Adrenal gland (tissue), 5 donors: ENCODE results near the gene ISCA2.

Experiments used
- CTCF ChIP-seq, 6 experiments: fragments of 450-650 bp in 4 of 6; fragments of 200-600 bp in 2 of 6; sonication (generic) in 1 of 6; IDR thresholded peaks; 1 replicate in 5 of 6; 2 replicates in 1 of 6; pipeline versions ENCODE4 v1.5.1 to v1.8.0; 2016 to 2021; ENCODE audit warnings: antibody characterized with exemption in 6 of 6, mild to moderate bottlenecking in 2 of 6, moderate library complexity in 1 of 6
- POLR2A ChIP-seq, 2 donors: fragments of 450-650 bp; IDR thresholded peaks; one replicate each; pipeline ENCODE4 v1.6.1; 2017; ENCODE audit warnings: antibody characterized with exemption in 2 of 2, mild to moderate bottlenecking in 2 of 2, moderate library complexity in 1 of 2
- donor health status: DM: no; HTN: no; CAD: no.

DNA sequence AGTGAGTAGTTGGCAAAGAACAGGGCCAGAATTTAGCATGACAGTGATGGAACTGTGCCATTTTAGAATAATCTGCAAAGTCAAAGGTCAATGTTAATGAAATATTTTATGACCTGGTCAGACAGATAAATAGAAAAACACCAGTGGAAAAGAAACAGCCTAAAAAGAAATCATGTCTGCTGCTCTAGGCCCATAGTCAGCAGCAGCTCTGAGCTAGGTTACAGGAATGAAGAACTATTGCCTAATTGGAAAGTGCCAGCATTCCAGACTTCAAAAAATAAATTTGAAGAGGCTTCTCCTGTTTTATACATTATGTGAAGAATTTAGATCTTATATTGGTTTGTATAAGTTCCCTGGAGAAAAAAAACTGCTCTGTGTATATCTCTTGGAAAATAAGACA, 10.2 kb upstream of the ISCA2 start:
- TF ChIP-seq CTCF (IDR thresholded peaks at IDR 0.05) (no peak), POLR2A (IDR thresholded peaks at IDR 0.05) (no peak)
